Measurements from ENCODE around the gene CEP85L.
A peak's percentile ranks its signal among the peaks of the same experiment; 100 is the strongest.

The CEP85L gene

GRCh38 chr6:118620202-118620601 is 31.2 kb downstream of the CEP85L start:
- no peak overlapping the region for H3K4me3 Mint-ChIP-seq
- H3K9me3 Mint-ChIP-seq, result no peaks in the 10 kb centered on the region
- no peaks in the 10 kb centered on the region for H3K27me3 Mint-ChIP-seq
- no peak for DNase-seq
- peaks cover 80% of the 10 kb centered on the region for H3K4me1 Mint-ChIP-seq (ENCODE audit: low read depth)
- H3K36me3 Mint-ChIP-seq (ENCODE audit: low read depth), result peaks cover 27% of the 10 kb centered on the region
- no peak overlapping the region for H3K27ac Mint-ChIP-seq

- H3K9me3 Mint-ChIP-seq, result no peaks in the 10 kb centered on the region
- H3K36me3 Mint-ChIP-seq (ENCODE audit: low read depth), result peaks cover 34% of the 10 kb centered on the region
- peak overlapping the region; percentile 56 for H3K27ac Mint-ChIP-seq
- DNase-seq, result peak; percentile 80
- H3K4me3 Mint-ChIP-seq, result no peak overlapping the region
- H3K4me1 Mint-ChIP-seq (ENCODE audit: low read depth), result peaks cover 73% of the 10 kb centered on the region
- H3K27me3 Mint-ChIP-seq, result no peaks in the 10 kb centered on the region
Measured at GRCh38 chr6:118618676-118619377, 32.6 kb downstream of the CEP85L start.

GRCh38 chr6:118617417-118617816 is 34.0 kb downstream of the CEP85L start:
- Mint-ChIP-seq H3K9me3 (peaks cover 2% of the 10 kb centered on the region), H3K27me3 (no peaks in the 10 kb centered on the region), H3K36me3 (ENCODE audit: low read depth) (peaks cover 45% of the 10 kb centered on the region), H3K4me3 (no peak overlapping the region), H3K4me1 (ENCODE audit: low read depth) (peaks cover 66% of the 10 kb centered on the region), H3K27ac (peak overlapping the region; percentile 67)
- no peak for DNase-seq

GRCh38 chr6:118611334-118611733 is 40.1 kb downstream of the CEP85L start:
- Mint-ChIP-seq H3K36me3 (ENCODE audit: low read depth) (peaks cover 57% of the 10 kb centered on the region), H3K27ac (no peak overlapping the region), H3K9me3 (peaks cover 5% of the 10 kb centered on the region), H3K4me1 (ENCODE audit: low read depth) (peaks cover 56% of the 10 kb centered on the region), H3K27me3 (no peaks in the 10 kb centered on the region), H3K4me3 (no peak overlapping the region)
- DNase-seq, result no peak

GRCh38 chr6:118606858-118607257 is 44.5 kb downstream of the CEP85L start:
- peaks cover 56% of the 10 kb centered on the region for H3K4me1 Mint-ChIP-seq (ENCODE audit: low read depth)
- H3K27ac Mint-ChIP-seq, result peak overlapping the region; percentile 72
- peaks cover 4% of the 10 kb centered on the region for H3K9me3 Mint-ChIP-seq
- no peaks in the 10 kb centered on the region for H3K27me3 Mint-ChIP-seq
- no peak overlapping the region for H3K4me3 Mint-ChIP-seq
- peaks cover 62% of the 10 kb centered on the region for H3K36me3 Mint-ChIP-seq (ENCODE audit: low read depth)
- no peak for DNase-seq

GRCh38 chr6:118606268-118606667 is 45.1 kb downstream of the CEP85L start:
- Mint-ChIP-seq H3K27me3 (no peaks in the 10 kb centered on the region), H3K36me3 (ENCODE audit: low read depth) (peaks cover 62% of the 10 kb centered on the region), H3K4me1 (ENCODE audit: low read depth) (peaks cover 57% of the 10 kb centered on the region), H3K9me3 (peaks cover 3% of the 10 kb centered on the region), H3K27ac (peak overlapping the region; percentile 72), H3K4me3 (peak overlapping the region; percentile 13)
- DNase-seq, result no peak

GRCh38 chr6:118603372-118603771 is 48.0 kb downstream of the CEP85L start:
- Mint-ChIP-seq H3K36me3 (ENCODE audit: low read depth) (peaks cover 65% of the 10 kb centered on the region), H3K9me3 (peaks cover 3% of the 10 kb centered on the region), H3K4me1 (ENCODE audit: low read depth) (peaks cover 51% of the 10 kb centered on the region), H3K27ac (no peak overlapping the region), H3K27me3 (no peaks in the 10 kb centered on the region), H3K4me3 (no peak overlapping the region)
- no peak for DNase-seq

GRCh38 chr6:118602300-118602699 is 49.1 kb downstream of the CEP85L start:
- no peak overlapping the region for H3K4me3 Mint-ChIP-seq
- H3K36me3 Mint-ChIP-seq (ENCODE audit: low read depth), result peaks cover 71% of the 10 kb centered on the region
- peaks cover 57% of the 10 kb centered on the region for H3K4me1 Mint-ChIP-seq (ENCODE audit: low read depth)
- no peak overlapping the region for H3K27ac Mint-ChIP-seq
- DNase-seq, result no peak
- no peaks in the 10 kb centered on the region for H3K27me3 Mint-ChIP-seq
- peaks cover 3% of the 10 kb centered on the region for H3K9me3 Mint-ChIP-seq

GRCh38 chr6:118598324-118598723 is 53.1 kb downstream of the CEP85L start:
- H3K27ac Mint-ChIP-seq, result peak overlapping the region; percentile 1
- H3K9me3 Mint-ChIP-seq, result peaks cover 5% of the 10 kb centered on the region
- H3K36me3 Mint-ChIP-seq (ENCODE audit: low read depth), result peaks cover 69% of the 10 kb centered on the region
- H3K4me3 Mint-ChIP-seq, result no peak overlapping the region
- DNase-seq, result no peak
- no peaks in the 10 kb centered on the region for H3K27me3 Mint-ChIP-seq
- H3K4me1 Mint-ChIP-seq (ENCODE audit: low read depth), result peaks cover 59% of the 10 kb centered on the region

- DNase-seq, result no peak
- H3K27ac Mint-ChIP-seq, result peak overlapping the region; percentile 64
- peaks cover 67% of the 10 kb centered on the region for H3K36me3 Mint-ChIP-seq (ENCODE audit: low read depth)
- H3K9me3 Mint-ChIP-seq, result peaks cover 5% of the 10 kb centered on the region
- no peaks in the 10 kb centered on the region for H3K27me3 Mint-ChIP-seq
- no peak overlapping the region for H3K4me3 Mint-ChIP-seq
- peaks cover 62% of the 10 kb centered on the region for H3K4me1 Mint-ChIP-seq (ENCODE audit: low read depth)
Measured at GRCh38 chr6:118597636-118598035, 53.8 kb downstream of the CEP85L start.

GRCh38 chr6:118596774-118597320 is 54.5 kb downstream of the CEP85L start:
- H3K4me3 Mint-ChIP-seq, result no peak overlapping the region

GRCh38 chr6:118594877-118595276 is 56.5 kb downstream of the CEP85L start:
- Mint-ChIP-seq H3K4me1 (ENCODE audit: low read depth) (peaks cover 66% of the 10 kb centered on the region), H3K4me3 (no peak overlapping the region), H3K36me3 (ENCODE audit: low read depth) (peaks cover 72% of the 10 kb centered on the region), H3K27me3 (no peaks in the 10 kb centered on the region), H3K9me3 (peaks cover 5% of the 10 kb centered on the region), H3K27ac (no peak overlapping the region)
- no peak for DNase-seq

More at GRCh38 chr6:118596774-118597320, 54.5 kb downstream of the CEP85L start:
- H3K27ac Mint-ChIP-seq, result peak overlapping the region; percentile 90
- DNase-seq, result no peak
- peaks cover 5% of the 10 kb centered on the region for H3K9me3 Mint-ChIP-seq
- peaks cover 61% of the 10 kb centered on the region for H3K4me1 Mint-ChIP-seq (ENCODE audit: low read depth)
- no peaks in the 10 kb centered on the region for H3K27me3 Mint-ChIP-seq
- H3K36me3 Mint-ChIP-seq (ENCODE audit: low read depth), result peaks cover 63% of the 10 kb centered on the region

GRCh38 chr6:118591897-118592296 is 59.5 kb downstream of the CEP85L start:
- Mint-ChIP-seq H3K36me3 (ENCODE audit: low read depth) (peaks cover 70% of the 10 kb centered on the region), H3K4me3 (no peak overlapping the region), H3K9me3 (peaks cover 3% of the 10 kb centered on the region), H3K4me1 (ENCODE audit: low read depth) (peaks cover 62% of the 10 kb centered on the region), H3K27me3 (no peaks in the 10 kb centered on the region), H3K27ac (no peak overlapping the region)
- no peak for DNase-seq

- Mint-ChIP-seq H3K9me3 (no peaks in the 10 kb centered on the region), H3K27me3 (no peaks in the 10 kb centered on the region), H3K4me1 (ENCODE audit: low read depth) (peaks cover 58% of the 10 kb centered on the region), H3K4me3 (no peak overlapping the region), H3K27ac (peak overlapping the region; percentile 26), H3K36me3 (ENCODE audit: low read depth) (peaks cover 68% of the 10 kb centered on the region)
- no peak for DNase-seq
Measured at GRCh38 chr6:118589649-118590365, 61.6 kb downstream of the CEP85L start.

GRCh38 chr6:118589186-118589585 is 62.2 kb downstream of the CEP85L start:
- peak overlapping the region; percentile 35 for H3K27ac Mint-ChIP-seq
- H3K4me1 Mint-ChIP-seq (ENCODE audit: low read depth), result peaks cover 58% of the 10 kb centered on the region

More at GRCh38 chr6:118589186-118589585, 62.2 kb downstream of the CEP85L start:
- Mint-ChIP-seq H3K36me3 (ENCODE audit: low read depth) (peaks cover 68% of the 10 kb centered on the region), H3K4me3 (no peak overlapping the region), H3K27me3 (no peaks in the 10 kb centered on the region), H3K9me3 (no peaks in the 10 kb centered on the region)
- no peak for DNase-seq

Measured in activated T-cell treated with anti-CD3 and anti-CD28 coated beads, Interleukin-2, amount 50 U/mL, for 24 hours (primary cell).